ENCODE results near the gene PTPRN2.

- TF ChIP-seq POLR2AphosphoS5 (IDR thresholded peaks at IDR 0.05; ENCODE audit: low read depth, low read length) (no peak), SIN3A (IDR thresholded peaks at IDR 0.05; ENCODE audit: borderline replicate concordance, insufficient read depth, low read depth, low read length) (no peak)
- TF ChIP-seq, protein P1, sequence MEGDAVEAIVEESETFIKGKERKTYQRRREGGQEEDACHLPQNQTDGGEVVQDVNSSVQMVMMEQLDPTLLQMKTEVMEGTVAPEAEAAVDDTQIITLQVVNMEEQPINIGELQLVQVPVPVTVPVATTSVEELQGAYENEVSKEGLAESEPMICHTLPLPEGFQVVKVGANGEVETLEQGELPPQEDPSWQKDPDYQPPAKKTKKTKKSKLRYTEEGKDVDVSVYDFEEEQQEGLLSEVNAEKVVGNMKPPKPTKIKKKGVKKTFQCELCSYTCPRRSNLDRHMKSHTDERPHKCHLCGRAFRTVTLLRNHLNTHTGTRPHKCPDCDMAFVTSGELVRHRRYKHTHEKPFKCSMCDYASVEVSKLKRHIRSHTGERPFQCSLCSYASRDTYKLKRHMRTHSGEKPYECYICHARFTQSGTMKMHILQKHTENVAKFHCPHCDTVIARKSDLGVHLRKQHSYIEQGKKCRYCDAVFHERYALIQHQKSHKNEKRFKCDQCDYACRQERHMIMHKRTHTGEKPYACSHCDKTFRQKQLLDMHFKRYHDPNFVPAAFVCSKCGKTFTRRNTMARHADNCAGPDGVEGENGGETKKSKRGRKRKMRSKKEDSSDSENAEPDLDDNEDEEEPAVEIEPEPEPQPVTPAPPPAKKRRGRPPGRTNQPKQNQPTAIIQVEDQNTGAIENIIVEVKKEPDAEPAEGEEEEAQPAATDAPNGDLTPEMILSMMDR (IDR thresholded peaks at IDR 0.05), result no peak
Observed at GRCh38 chr7:158527038-158527437, 60.6 kb downstream of the PTPRN2 start.
